HepG2 (cell line): ENCODE results near the gene TMEM107. TPM values are rescaled to one million over a fixed set of nuclear protein-coding genes. Genes with fewer than 3 reads are reported as not detected.

Experiments
- ATAC-seq: fragments of 200-7000 bp; cut with Tn5 transposase; 3 replicates; pipeline ENCODE4 v1.9.1; 2020; ENCODE audit warnings: mild to moderate bottlenecking, moderate library complexity
- BruUV-seq: library from RNA; stranded (reverse); fragments of 400-500 nt; replicated peaks from 2 replicates; lab custom pipeline; 2021; lab: Mats Ljungman, UMichigan
- CTCF ChIA-PET: fragments of 300-600 bp; formaldehyde crosslinking; extraction: SDS; loops from one replicate; lab custom pipeline; 2021; ENCODE audit warnings: low total read pairs, inconsistent platforms, low intra/inter-chr PET ratio; lab: Yijun Ruan, JAX
- POLR2A ChIA-PET: fragments of 350-600 bp; sonication (Branson Sonifier 250); formaldehyde crosslinking; loops from one replicate; lab custom pipeline; 2020; ENCODE audit warnings: antibody characterized with exemption, inconsistent platforms; lab: Yijun Ruan, JAX
- DNase-seq: peaks from one replicate; pipeline ENCODE4 v3.0.0-alpha.2; 2015; ENCODE audit warnings: low spot score
- FAIRE-seq: peaks from 3 replicates; lab custom pipeline; 2011; peaks lifted over from hg19 to GRCh38; lab: Jason Lieb, UNC
- H2AFZ ChIP-seq: one replicate; pipeline ENCODE4 v1.6.1; 2011; ENCODE audit warnings: low read length, inconsistent platforms
- H3K27ac ChIP-seq: fragments of 300-600 bp; 3 replicates; pipeline ENCODE4 v1.8.0; 2011; ENCODE audit warnings: mixed run types, mild to moderate bottlenecking, mixed read lengths, low read length, inconsistent platforms; ENCODE audit not compliant: insufficient read depth; ENCODE audit errors: extremely low read length
- H3K27me3 ChIP-seq, 2 experiments: fragments of 200-600 bp in 1 of 2; 2 replicates in 1 of 2; 3 replicates in 1 of 2; pipeline versions ENCODE4 v1.6.0 to v1.8.0; 2011; ENCODE audit warnings: low read length in 2 of 2, mild to moderate bottlenecking in 2 of 2, moderate library complexity in 2 of 2, inconsistent platforms in 1 of 2; ENCODE audit not compliant: insufficient read depth in 2 of 2, control insufficient read depth in 1 of 2
- H3K36me3 ChIP-seq, 2 experiments: fragments of 200-600 bp in 1 of 2; replicated peaks in 1 of 2; 2 replicates in 1 of 2; 3 replicates in 1 of 2; pipeline versions ENCODE4 v1.5.1 to v1.8.0; 2011; ENCODE audit warnings: low read length in 2 of 2, inconsistent platforms in 1 of 2; ENCODE audit not compliant: insufficient read depth in 2 of 2, control insufficient read depth in 1 of 2
- H3K4me1 ChIP-seq: 2 replicates; pipeline ENCODE4 v1.5.1; 2012; ENCODE audit warnings: low read length, inconsistent platforms; ENCODE audit not compliant: insufficient read depth
- H3K4me2 ChIP-seq: 2 replicates; pipeline ENCODE4 v1.6.0; 2011; ENCODE audit warnings: low read depth, low read length, inconsistent platforms
- H3K4me3 ChIP-seq, 3 experiments: fragments of 200-600 bp in 1 of 3; sonication (generic), shearing (Covaris generic) in 1 of 3; replicated peaks in 1 of 3; 2 replicates each; pipeline ENCODE4 v1.5.1; 2011 to 2016; ENCODE audit warnings: low read length in 3 of 3, inconsistent platforms in 2 of 3, low read depth in 2 of 3, mild to moderate bottlenecking in 2 of 3, control low read depth in 1 of 3, mixed read lengths in 1 of 3; ENCODE audit not compliant: insufficient read depth in 1 of 3
- H3K79me2 ChIP-seq: one replicate; pipeline ENCODE4 v1.6.1; 2011; ENCODE audit warnings: low read length, inconsistent platforms; ENCODE audit not compliant: insufficient read depth
- H3K9ac ChIP-seq: 2 replicates; pipeline ENCODE4 v1.6.0; 2011; ENCODE audit warnings: mild to moderate bottlenecking, low read depth, low read length, inconsistent platforms; ENCODE audit not compliant: insufficient read depth
- H3K9me3 ChIP-seq: 2 replicates; pipeline ENCODE4 v1.5.1; 2012; ENCODE audit warnings: mild to moderate bottlenecking, low read length
- H4K20me1 ChIP-seq: 2 replicates; pipeline ENCODE4 v1.6.0; 2011; ENCODE audit warnings: inconsistent platforms, mild to moderate bottlenecking, low read length, moderate library complexity; ENCODE audit not compliant: insufficient read depth
- CEBPB ChIP-seq: IDR thresholded peaks from 2 replicates; pipeline ENCODE4 v1.6.1; 2011; ENCODE audit warnings: low read depth, low read length, improper control_type of control experiment, borderline replicate concordance
- GATA4 ChIP-seq: sonication (generic); IDR thresholded peaks from 2 replicates; pipeline ENCODE4 v1.6.1; 2016; ENCODE audit warnings: antibody characterized with exemption, low read depth, borderline replicate concordance
- HDAC2 ChIP-seq: sonication (generic); formaldehyde crosslinking; IDR thresholded peaks from 2 replicates; pipeline ENCODE4 v1.4.0; 2020; ENCODE audit warnings: missing genetic modification reagents
- MBNL3 ChIP-seq: fragments of 250-450 bp; sonication (Bioruptor Pico); conservative IDR thresholded peaks from 2 replicates; pipeline ENCODE4 v1.8.0; 2022; ENCODE audit warnings: mild to moderate bottlenecking, inconsistent platforms
- NFIC ChIP-seq: IDR thresholded peaks from 2 replicates; pipeline ENCODE4 v1.6.1; 2012; ENCODE audit warnings: mild to moderate bottlenecking, low read length, inconsistent platforms
- NPAS2 ChIP-seq: sonication (generic); formaldehyde crosslinking; IDR thresholded peaks from 2 replicates; pipeline ENCODE4 v1.8.0; 2022; ENCODE audit warnings: mild to moderate bottlenecking, missing genetic modification reagents, borderline replicate concordance
- NR3C1 ChIP-seq: sonication (generic); formaldehyde crosslinking; IDR thresholded peaks from 2 replicates; pipeline ENCODE4 v1.4.0; 2020; ENCODE audit warnings: missing genetic modification reagents
- PHF21A ChIP-seq: sonication (generic); formaldehyde crosslinking; IDR thresholded peaks from 2 replicates; pipeline ENCODE4 v1.5.0; 2020; ENCODE audit warnings: mild to moderate bottlenecking, missing genetic modification reagents
- TBL1XR1 ChIP-seq: fragments of 150-350 bp; IDR thresholded peaks from 2 replicates; pipeline ENCODE4 v1.6.1; 2014; ENCODE audit warnings: borderline replicate concordance, low read length; ENCODE audit not compliant: partially characterized antibody
- ZFP62 ChIP-seq: sonication (generic); formaldehyde crosslinking; IDR thresholded peaks from 2 replicates; pipeline ENCODE4 v1.4.0; 2020; ENCODE audit warnings: missing genetic modification reagents
- ZNF296 ChIP-seq: sonication (generic); formaldehyde crosslinking; conservative IDR thresholded peaks from 2 replicates; pipeline ENCODE4 v1.5.0; 2020; ENCODE audit warnings: mild to moderate bottlenecking, missing genetic modification reagents
- ZNF468 ChIP-seq: sonication (generic); formaldehyde crosslinking; IDR thresholded peaks from 2 replicates; pipeline ENCODE4 v1.8.0; 2022; ENCODE audit warnings: mild to moderate bottlenecking, moderate library complexity, missing genetic modification reagents
- ZNF607 ChIP-seq: sonication (generic); formaldehyde crosslinking; IDR thresholded peaks from 2 replicates; pipeline ENCODE4 v1.5.1; 2020; ENCODE audit warnings: missing genetic modification reagents, mild to moderate bottlenecking, borderline replicate concordance
- ZNF746 ChIP-seq: sonication (generic); formaldehyde crosslinking; IDR thresholded peaks from 2 replicates; pipeline ENCODE4 v1.8.0; 2022; ENCODE audit warnings: mild to moderate bottlenecking, missing genetic modification reagents
- WGBS: methylation state at CpG from one replicate; pipeline ENCODE4 v1.1.6; 2017; ENCODE audit warnings: low lambda C conversion rate; 5-methylcytosine and 5-hydroxymethylcytosine counted together
- in situ Hi-C: cut with HindIII; loops from 2 replicates; pipeline ENCODE4 v1.10.0; 2017; ENCODE audit warnings: low pct_unique_long_range_greater_than_20kb; ENCODE audit not compliant: extremely low pct_ligation_motif_present
- intact Hi-C: fragments of 100-400 bp; cut with micrococcal nuclease; formaldehyde crosslinking; loops from one replicate; pipeline ENCODE4 v1.10.0; 2022; ENCODE audit not compliant: unreplicated experiment
- polyA plus RNA-seq, 8 experiments: library from polyadenylated mRNA; depleted of rRNA in 3 of 8; stranded (reverse) in 7 of 8; unstranded in 1 of 8; fragments of >200 nt; fragmentation: Illumina TruSeq in 4 of 8; extraction: Trizol in 4 of 8; gene quantifications; 2 replicates each; pipeline versions ENCODE4 v1.2.1 to v1.2.3, GENCODE V29; 2011 to 2016; ENCODE audit warnings: low read depth in 4 of 8, missing spikeins in 1 of 8, mixed read lengths in 1 of 8; ENCODE audit not compliant: insufficient read depth in 1 of 8
- total RNA-seq, 5 experiments: library from RNA; depleted of rRNA; stranded (reverse); fragments of >200 nt; fragmentation: Illumina TruSeq; extraction: Trizol; gene quantifications; 2 replicates each; pipeline ENCODE4 v1.2.3, GENCODE V29; 2016; ENCODE audit warnings: low read depth in 1 of 5
- TF ChIP-seq, protein P1 (sequence below): sonication (generic); formaldehyde crosslinking; IDR thresholded peaks from 2 replicates; pipeline ENCODE4 v1.4.0; 2020; ENCODE audit warnings: missing genetic modification reagents
- TF ChIP-seq, protein P2 (sequence below): sonication (generic); formaldehyde crosslinking; conservative IDR thresholded peaks from 2 replicates; pipeline ENCODE4 v1.8.0; 2022; ENCODE audit warnings: mild to moderate bottlenecking, moderate library complexity, missing genetic modification reagents
- TF ChIP-seq, protein P3 (sequence below): sonication (generic); formaldehyde crosslinking; IDR thresholded peaks from 2 replicates; pipeline ENCODE4 v1.8.0; 2022; ENCODE audit warnings: low read depth, missing genetic modification reagents
- TF ChIP-seq, protein P4 (sequence below): sonication (generic); formaldehyde crosslinking; IDR thresholded peaks from 2 replicates; pipeline ENCODE4 v1.4.0; 2020; ENCODE audit warnings: mild to moderate bottlenecking, missing genetic modification reagents

TMEM107 gene
- total and polyA plus RNA-seq, 2 of the 13 experiments (the other 11 are each of a cell fraction or from before 2014, with no cell fraction given) = 7.2 to 15.3 TPM

DNA sequence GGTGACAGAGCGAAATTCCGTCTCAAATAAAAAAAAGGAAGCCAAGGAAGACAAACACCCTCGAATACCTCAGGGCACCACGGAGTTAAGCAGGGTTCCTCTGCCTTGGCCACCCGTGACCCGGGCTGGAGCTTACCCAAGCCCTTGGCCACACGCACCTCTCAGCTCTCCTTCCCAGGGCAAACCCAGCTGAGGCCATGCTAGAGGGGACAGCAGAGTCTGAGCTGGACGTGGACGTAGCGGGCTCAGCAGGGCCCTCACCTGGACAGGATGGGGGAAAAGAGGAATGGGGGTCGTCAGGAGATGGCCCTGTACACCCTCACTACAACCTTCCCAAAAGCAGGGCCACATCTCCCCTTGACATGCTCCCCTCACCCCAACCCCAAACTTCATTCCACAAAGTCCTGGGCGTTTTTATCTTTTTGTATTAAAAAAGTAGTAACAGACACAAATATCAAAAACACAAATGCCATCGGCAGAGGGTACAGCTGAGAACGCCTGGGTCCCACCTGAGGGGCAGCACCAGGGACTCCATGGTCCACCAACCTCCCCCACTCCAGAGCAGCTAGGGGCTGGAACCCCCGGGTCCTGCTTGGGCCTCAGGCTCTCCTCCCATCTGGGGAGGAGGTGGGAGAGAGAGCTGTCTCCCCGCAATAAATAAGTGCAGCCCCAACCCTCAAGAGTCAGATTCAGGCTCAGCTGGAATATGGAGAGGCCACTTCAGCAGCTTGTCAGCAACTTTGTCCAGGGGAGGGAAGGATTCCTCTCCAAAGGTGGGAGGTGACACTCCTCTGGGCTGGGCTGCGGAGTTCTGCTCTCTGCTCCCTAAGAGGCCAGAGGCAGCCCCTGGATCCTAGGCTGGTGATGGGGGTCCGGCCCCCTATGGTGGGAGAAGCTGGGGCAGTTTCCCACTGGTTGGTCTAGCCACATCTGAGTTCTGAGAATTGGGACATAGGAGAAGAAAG, 35.8 kb downstream of the TMEM107 start:
- no peak for FAIRE-seq
- H3K36me3 ChIP-seq = peaks cover 1 to 12% of the 10 kb centered on the region in 2 experiments; a peak in 2 of 5 replicates
- no peak overlapping the region for H2AFZ ChIP-seq
- H3K4me3 ChIP-seq = no peak overlapping the region
- H3K9ac ChIP-seq = no peak overlapping the region
- ChIA-PET POLR2A (interaction anchor here (1.0 to 3.2 kb wide), 4 partner anchors 14 to 33 kb away, joined by 4 to 18 read pairs (median 10); no protein-coding TSS in a partner anchor), CTCF (no interaction called here)
- peaks cover 29% of the 10 kb centered on the region for H3K4me1 ChIP-seq
- no peaks in the 10 kb centered on the region for H3K9me3 ChIP-seq
- H3K27ac ChIP-seq = no peak overlapping the region
- in situ Hi-C loops (no loop called here), intact Hi-C loops (no loop called here)
- H3K27me3 ChIP-seq = no peaks in the 10 kb centered on the region; a peak in 1 of 5 replicates
- no peak for ATAC-seq
- WGBS = 92% methylated on average over 16 of the region's 18 CpGs
- no peaks in the 10 kb centered on the region for H3K79me2 ChIP-seq
- no peak overlapping the region for H3K4me2 ChIP-seq
- H4K20me1 ChIP-seq = 0 out of 2 replicates have a peak, but pooled peaks cover 3% of the 10 kb centered on the region
- BruUV-seq = no TSS peak
- no peak for DNase-seq
- TF ChIP-seq ZNF296 (CRISPR knock-in tag) = no peak
- no peak for TF ChIP-seq ZNF468
- TF ChIP-seq, protein P1, sequence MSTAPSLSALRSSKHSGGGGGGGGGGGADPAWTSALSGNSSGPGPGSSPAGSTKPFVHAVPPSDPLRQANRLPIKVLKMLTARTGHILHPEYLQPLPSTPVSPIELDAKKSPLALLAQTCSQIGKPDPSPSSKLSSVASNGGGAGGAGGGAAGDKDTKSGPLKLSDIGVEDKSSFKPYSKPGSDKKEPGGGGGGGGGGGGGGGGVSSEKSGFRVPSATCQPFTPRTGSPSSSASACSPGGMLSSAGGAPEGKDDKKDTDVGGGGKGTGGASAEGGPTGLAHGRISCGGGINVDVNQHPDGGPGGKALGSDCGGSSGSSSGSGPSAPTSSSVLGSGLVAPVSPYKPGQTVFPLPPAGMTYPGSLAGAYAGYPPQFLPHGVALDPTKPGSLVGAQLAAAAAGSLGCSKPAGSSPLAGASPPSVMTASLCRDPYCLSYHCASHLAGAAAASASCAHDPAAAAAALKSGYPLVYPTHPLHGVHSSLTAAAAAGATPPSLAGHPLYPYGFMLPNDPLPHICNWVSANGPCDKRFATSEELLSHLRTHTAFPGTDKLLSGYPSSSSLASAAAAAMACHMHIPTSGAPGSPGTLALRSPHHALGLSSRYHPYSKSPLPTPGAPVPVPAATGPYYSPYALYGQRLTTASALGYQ (CRISPR knock-in tag) = no peak
- no peak for TF ChIP-seq NFIC
- TF ChIP-seq, protein P2, sequence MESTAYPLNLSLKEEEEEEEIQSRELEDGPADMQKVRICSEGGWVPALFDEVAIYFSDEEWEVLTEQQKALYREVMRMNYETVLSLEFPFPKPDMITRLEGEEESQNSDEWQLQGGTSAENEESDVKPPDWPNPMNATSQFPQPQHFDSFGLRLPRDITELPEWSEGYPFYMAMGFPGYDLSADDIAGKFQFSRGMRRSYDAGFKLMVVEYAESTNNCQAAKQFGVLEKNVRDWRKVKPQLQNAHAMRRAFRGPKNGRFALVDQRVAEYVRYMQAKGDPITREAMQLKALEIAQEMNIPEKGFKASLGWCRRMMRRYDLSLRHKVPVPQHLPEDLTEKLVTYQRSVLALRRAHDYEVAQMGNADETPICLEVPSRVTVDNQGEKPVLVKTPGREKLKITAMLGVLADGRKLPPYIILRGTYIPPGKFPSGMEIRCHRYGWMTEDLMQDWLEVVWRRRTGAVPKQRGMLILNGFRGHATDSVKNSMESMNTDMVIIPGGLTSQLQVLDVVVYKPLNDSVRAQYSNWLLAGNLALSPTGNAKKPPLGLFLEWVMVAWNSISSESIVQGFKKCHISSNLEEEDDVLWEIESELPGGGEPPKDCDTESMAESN (CRISPR knock-in tag) = no peak
- no peak for TF ChIP-seq NR3C1 (CRISPR knock-in tag)
- no peak for TF ChIP-seq ZNF607 (CRISPR knock-in tag)
- TF ChIP-seq PHF21A (CRISPR knock-in tag) = no peak
- no peak for TF ChIP-seq ZFP62 (CRISPR knock-in tag)
- no peak for TF ChIP-seq HDAC2 (CRISPR knock-in tag)
- TF ChIP-seq, protein P3, sequence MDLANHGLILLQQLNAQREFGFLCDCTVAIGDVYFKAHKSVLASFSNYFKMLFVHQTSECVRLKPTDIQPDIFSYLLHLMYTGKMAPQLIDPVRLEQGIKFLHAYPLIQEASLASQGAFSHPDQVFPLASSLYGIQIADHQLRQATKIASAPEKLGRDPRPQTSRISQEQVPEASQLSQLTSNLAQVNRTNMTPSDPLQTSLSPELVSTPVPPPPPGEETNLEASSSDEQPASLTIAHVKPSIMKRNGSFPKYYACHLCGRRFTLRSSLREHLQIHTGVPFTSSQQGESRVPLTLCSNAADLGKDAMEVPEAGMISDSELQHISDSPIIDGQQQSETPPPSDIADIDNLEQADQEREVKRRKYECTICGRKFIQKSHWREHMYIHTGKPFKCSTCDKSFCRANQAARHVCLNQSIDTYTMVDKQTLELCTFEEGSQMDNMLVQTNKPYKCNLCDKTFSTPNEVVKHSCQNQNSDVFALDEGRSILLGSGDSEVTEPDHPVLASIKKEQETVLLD (CRISPR knock-in tag) = no peak
- TF ChIP-seq TBL1XR1 = no peak
- TF ChIP-seq MBNL3 (CRISPR knock-in tag) = no peak
- TF ChIP-seq, protein P4, sequence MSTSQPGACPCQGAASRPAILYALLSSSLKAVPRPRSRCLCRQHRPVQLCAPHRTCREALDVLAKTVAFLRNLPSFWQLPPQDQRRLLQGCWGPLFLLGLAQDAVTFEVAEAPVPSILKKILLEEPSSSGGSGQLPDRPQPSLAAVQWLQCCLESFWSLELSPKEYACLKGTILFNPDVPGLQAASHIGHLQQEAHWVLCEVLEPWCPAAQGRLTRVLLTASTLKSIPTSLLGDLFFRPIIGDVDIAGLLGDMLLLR (CRISPR knock-in tag) = no peak
- no peak for TF ChIP-seq GATA4
- no peak for TF ChIP-seq NPAS2
- TF ChIP-seq CEBPB = no peak
- TF ChIP-seq ZNF746 = no peak
